NAMALWA (cell line): ENCODE measurements around the gene EHMT1.

Experiments used
- DNase-seq: peaks from one replicate; pipeline ENCODE4 v3.0.0-alpha.2; 2015; ENCODE audit warnings: low spot score

The EHMT1 gene

GRCh38 chr9:137647096-137647714 is 28.4 kb downstream of the EHMT1 start:
- DNase-seq = no peak

- DNase-seq = no peak
These were observed 29.6 kb downstream of the EHMT1 start for GRCh38 chr9:137648396-137648795.

DNA sequence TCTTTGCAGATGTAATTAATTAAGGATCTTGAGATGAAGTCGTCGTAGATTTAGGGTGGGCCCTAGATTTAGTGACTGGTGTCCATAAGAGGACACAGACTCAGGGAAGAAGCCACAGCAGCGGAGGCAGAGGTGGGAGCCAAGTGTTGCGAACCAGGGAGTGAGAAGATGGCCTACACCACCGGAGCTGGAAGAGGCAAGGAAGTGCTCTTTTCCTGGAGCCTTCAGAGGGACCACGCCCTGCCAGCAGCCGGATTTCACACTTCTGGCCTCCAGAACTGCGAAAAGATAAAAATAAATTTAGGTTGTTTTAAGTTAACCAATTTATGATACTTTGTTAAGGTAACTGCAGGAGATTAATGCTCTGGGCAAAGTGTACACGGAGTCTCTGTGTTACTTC is 30.7 kb downstream of the EHMT1 start:
- DNase-seq = no peak

DNA sequence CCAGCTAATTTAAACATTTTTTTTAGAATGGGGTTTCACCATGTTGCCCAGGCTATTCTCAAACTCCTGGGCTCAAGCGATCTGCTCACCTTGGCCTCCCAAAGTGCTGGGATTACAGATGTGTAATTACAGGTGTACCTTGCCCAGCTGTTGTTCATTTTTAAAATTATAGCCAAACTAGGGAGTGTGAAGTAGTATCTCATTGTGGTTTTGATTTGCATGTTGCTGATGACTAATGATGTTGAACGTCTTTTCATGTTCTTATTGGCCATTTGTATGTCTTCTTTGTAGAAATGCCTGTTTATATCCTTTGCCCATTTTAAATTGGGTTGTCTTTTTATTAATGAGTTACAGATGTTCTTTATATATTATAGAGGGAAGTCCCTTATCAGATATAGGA is 31.5 kb downstream of the EHMT1 start:
- DNase-seq = peak; percentile 65

GRCh38 chr9:137650779-137651178 is 32.0 kb downstream of the EHMT1 start:
- DNase-seq = no peak

GRCh38 chr9:137656416-137656815 is 37.6 kb downstream of the EHMT1 start:
- no peak for DNase-seq

- DNase-seq = no peak
These were observed 38.8 kb downstream of the EHMT1 start for GRCh38 chr9:137657606-137658005.

DNA sequence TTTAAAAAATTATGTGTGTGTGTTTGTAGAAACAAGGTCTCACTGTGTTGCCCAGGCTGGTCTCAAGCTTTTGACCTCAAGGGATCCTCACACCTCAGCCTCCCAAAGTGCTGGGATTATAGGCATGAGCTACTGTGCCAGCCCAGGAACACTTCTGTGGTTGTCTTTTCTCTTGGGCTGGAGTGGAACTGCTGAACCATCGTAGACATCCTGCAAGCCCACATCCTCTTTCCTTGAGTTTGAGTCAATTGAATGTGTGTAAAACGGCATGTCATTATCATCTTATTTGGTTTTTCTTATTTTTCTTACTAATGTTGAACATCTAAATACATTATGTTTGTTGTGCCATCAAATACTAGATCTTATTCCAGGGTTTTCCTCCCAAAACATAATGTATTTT is 40.0 kb downstream of the EHMT1 start:
- DNase-seq = no peak

- no peak for DNase-seq
These were observed 41.3 kb downstream of the EHMT1 start for GRCh38 chr9:137660144-137660543.

DNA sequence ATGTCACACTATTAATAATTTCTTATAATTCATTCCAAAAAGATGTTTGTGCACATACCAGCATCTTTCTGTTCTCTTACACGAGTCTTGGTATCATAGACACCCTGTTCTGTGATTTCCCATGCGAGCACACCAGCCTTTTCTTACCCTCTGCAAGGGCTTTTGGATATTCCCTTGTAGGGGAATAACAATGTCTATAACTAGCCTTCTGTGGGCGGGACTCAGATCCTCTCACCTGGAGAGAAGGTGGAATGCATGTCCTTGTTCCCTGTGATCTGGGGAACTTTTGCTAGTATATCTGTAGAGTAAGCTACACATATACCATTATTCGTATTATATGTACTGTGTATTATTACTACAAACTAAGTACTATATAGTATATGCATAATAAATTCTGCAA is 44.8 kb downstream of the EHMT1 start:
- DNase-seq = no peak

GRCh38 chr9:137664676-137665075 is 45.9 kb downstream of the EHMT1 start:
- DNase-seq = no peak

GRCh38 chr9:137665226-137665625 is 46.4 kb downstream of the EHMT1 start:
- DNase-seq = no peak

DNA sequence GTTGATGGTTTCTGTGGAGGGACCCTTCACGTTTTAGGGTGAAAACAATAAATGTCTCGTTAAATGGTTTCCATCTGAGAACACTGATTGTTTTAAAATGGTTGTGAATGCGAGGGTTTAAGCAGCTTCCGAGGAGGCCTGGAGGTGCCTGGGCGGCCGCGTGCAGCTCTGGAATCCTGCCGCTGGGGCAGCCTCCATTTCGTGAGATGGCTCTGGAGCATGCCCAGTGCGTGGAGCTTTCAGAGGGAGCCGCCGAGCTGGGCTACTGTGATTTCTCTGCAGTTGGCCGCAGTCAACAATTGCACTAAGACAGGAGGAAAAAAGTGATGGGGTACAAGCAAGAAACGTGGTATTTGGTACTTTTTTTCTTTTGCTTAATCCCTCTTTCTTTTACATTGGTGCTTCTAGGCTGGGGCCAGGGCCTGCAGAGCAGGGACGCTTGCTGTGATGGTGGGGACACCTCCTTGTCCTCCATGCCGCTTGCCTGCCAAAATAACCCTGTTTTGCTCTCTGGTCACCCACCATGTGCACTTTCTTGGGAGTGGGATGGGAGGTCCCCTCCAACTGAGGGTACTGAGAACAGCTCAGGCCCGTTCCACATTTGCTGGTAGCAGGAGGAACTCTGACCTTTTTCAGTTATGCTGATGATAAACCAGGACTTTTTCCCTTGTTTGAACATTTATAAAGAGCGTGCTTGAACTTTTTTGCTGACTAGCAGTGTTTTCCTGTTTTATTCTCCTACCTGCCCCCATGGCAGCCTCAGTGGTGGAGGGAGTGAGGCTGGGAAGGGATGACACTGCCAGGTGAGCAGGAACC is 47.1 kb downstream of the EHMT1 start:
- DNase-seq = no peak

GRCh38 chr9:137666513-137666822 is 47.7 kb downstream of the EHMT1 start:
- DNase-seq = no peak

GRCh38 chr9:137666955-137667670 is 48.3 kb downstream of the EHMT1 start:
- DNase-seq = peak; percentile 62

GRCh38 chr9:137668203-137668602 is 49.4 kb downstream of the EHMT1 start:
- DNase-seq = no peak

DNA sequence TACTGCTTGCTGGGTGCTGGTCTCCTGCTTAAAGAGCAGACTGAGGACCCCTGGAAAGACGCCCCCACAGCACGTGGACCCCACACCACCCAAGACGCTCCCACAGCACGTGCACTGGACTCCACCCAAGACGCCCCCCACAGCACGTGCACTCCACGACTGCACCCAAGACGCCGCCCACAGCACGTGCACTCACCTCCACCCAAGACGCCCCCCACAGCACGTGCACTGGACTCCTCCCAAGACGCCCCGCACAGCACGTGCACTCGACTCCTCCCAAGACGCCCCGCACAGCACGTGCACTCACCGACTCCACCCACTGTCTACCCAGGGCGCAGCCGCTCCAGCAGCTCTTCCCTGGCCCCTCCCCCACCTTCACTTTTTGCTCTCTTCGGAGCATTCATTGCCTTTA is 50.5 kb downstream of the EHMT1 start:
- DNase-seq = no peak

- DNase-seq = peak; percentile 62
These were observed 51.8 kb downstream of the EHMT1 start for GRCh38 chr9:137670391-137671195.

DNA sequence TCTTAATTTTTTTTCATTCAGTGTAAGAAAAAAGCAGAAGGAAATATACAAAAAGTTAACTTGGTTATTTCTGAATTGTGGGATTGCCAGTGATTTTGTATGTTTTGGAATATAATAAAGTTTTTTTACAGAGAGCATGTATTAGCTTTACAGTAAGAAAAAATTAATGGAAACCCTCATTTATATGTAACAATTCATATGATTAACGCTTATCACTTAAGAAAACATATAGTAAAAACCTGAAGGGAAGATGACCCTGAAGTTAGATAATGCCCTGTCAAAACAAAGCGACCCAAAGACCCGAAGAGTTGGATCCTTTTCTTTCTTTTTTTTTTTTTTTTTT is 52.4 kb downstream of the EHMT1 start:
- DNase-seq = no peak

GRCh38 chr9:137671721-137672120 is 52.9 kb downstream of the EHMT1 start:
- no peak for DNase-seq

DNA sequence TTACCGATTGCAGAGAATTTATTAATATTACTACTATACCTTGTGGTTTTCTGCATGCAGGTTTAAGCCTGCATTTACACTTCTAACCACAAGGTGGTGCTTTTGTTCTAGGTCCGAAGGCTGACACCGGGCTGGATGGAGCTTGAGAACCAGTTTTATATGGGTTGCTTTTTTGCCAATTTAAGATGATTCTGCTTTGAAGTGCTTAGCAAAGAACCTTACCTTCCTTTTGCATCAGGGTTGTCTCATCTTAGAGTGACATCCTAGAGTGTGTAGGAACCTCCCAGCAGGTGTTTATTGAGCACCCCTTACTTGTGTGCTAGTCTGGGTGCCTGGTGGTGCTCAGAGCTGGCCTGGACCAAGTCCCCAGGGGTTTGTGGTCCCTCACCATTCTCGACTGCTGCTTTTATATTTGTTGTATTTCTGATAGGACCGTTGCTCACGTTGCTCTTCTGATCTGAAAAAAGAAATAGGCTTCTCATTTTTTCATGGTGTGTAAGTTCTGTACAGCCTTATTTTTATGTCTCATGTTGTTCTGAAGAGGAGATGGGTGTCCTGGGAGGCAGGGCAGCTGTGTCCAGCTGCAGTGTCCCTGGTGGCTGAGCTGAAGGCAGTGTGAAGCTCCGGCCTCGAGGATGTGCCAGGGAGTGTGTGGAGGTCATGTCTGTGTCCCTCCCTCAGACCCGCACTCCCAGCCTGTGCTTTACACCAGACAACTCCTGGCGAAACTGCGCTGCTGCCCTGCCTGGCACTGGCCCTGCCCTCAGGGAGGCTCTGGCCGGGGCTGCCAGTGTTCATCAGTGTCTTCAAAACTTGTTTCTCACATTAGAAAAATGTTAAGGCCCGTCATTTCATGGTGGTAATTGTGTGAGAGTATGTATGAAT is 54.3 kb downstream of the EHMT1 start:
- DNase-seq = peak; percentile 91

GRCh38 chr9:137673886-137674285 is 55.1 kb downstream of the EHMT1 start:
- DNase-seq = no peak
